ENCODE results near the gene DST.
A peak's percentile ranks its signal among the peaks of the same experiment; 100 is the strongest.
"Not testable (repeated sequence)": the region's sequence is repeated elsewhere in the genome, so short reads cannot be mapped to it uniquely, and the experiment has no call there.

DST gene

GRCh38 chr6:56567501-56567900, 75.2 kb downstream of the DST start:
- DNase-seq, result no peak

GRCh38 chr6:56562730-56563129, 80.0 kb downstream of the DST start:
- DNase-seq, result not testable (repeated sequence)

GRCh38 chr6:56556751-56557540, 85.7 kb downstream of the DST start:
- no peak for DNase-seq

DNA sequence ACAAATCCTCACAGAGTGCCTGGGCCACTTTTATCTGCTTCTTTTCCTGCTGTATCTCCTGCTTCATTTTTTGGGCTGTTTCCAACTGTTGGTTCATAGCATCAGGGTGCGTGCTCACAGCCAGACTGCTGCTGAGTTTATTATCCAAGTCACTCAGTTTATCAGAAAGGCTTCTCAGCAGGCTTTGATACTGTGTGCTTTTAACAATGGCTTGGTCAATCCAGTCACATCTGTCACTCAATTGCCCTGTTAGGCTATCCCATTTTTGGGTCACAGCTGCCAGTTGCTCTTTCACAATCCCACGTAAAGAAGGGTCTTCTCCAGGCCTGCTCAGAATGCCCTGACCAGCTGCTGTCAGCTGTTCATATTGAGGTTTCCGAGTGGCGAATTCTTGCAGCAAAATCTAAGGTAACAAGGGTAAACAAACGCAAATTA, 87.2 kb downstream of the DST start:
- DNase-seq, result no peak

GRCh38 chr6:56552187-56553130, 90.2 kb downstream of the DST start:
- no peak for DNase-seq

DNA sequence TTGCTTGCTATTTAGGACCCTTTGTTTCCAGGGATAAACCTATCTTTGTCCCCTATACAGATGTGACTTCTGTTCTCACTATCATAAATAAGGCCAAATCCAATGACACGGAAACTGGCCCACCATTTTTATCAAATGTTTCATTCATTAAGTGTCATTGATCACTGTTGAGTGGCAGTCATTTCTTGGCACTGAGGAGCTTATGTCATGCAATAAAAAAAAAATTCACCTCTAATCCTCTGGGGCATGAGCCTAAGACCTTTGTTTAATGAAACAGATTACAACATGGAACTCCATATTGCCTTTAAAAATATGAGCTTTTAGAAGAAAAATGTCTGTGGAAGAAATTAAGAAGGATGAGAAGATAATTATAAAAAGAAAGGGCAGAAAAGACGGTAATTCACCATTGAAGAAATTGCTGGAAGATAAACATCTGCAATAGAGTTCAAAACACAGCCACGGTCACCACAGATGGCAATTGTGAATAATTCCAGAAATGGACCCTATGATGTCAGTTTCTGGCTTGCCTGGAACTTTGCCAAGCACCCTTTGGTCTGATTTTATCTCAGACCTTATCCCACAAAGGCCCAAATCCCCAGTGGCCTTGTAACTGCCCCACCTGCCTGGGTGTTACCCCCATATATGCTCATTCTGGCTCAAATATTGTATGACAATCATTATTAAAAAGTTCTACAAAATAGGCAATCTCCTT, 91.1 kb downstream of the DST start:
- DNase-seq, result no peak

DNA sequence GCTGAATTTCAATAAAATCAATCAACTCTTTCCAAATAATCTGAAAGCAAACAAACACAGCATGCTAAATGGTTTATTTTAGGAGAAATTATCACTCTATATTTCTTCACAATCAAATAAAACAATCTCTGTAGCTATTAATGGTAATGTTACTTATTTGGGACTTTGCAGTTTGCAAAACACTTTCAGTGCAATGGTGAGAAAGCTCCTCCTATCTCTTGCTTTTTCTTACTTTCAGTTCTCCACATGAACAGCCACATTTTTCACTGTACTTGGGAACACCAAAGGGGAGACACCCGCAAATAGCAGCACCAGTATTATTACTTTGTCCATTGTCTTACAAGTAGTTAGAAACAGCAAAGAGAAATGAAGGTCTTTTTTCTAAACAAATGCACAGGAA, 92.4 kb downstream of the DST start:
- no peak for DNase-seq

- DNase-seq, result no peak
These were observed 93.7 kb downstream of the DST start for GRCh38 chr6:56549014-56549413.

GRCh38 chr6:56547687-56548086, 95.0 kb downstream of the DST start:
- no peak for DNase-seq

GRCh38 chr6:56542364-56543331, 100.0 kb downstream of the DST start:
- DNase-seq, result peak; percentile 66

- DNase-seq, result no peak
These were observed 100.8 kb downstream of the DST start for GRCh38 chr6:56541741-56542360.

DNA sequence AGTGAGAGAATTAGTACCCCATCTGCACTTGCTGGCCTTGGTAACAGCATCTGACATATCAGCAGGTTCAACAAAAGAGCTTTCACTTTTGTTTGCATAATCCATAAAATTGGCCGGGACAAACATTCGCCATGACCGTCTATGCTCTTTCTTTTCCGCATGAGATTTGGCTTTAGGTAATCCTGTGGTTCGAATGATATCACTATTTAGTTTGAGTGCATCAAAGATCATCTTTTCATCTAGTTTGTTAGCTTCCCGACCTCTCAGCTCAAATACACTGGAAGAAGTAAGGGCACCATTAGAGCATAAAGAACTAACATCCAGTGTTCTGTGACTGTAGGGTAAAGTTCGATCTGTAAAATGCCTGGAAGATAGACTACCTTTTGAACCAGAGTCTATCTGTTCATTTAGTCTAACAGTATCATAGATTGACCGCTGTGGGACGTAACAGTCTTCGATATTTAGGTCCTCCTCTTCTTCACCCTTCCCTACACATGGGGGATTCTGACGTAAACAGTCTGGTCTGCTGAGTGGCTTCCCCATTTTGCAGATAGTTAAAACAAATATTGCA, 101.6 kb downstream of the DST start:
- no peak for DNase-seq

DNA sequence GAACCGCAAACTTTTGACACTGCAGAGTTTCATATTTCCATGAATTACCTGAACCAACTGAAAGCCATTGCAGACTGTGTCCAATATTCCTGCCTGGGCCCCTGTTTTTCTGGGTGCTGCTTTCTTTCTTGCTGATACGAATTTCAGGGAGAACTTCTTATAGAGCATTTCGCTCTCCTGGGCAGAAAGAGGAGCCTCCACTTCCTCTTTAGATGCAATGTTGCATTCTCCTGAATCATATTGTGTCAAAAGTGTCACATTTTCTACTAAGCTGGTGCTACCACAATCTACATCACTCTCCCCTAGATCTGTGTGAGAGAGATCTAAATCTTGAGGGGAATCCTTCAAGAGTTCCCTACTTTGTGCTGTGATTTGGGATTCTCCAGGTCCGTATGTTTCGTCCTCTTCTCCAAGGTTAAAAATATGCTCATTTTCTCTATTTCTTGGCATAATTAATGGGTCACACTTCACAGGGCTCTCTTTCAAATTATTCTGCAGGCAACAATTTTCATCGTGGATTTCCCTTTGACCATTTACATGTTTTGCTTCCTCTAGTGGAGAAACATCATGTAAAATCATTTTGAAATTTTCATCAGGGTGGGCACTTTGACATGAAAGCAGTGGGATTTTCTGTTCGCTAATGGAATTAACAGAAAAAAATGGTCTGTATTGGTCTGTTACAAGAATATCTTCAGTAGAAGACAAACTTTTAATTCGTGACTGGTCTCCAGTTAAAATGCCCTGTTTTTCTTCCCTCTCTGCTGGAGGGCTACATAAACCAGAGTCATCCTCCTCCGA, 102.3 kb downstream of the DST start:
- no peak for DNase-seq

GRCh38 chr6:56539527-56540105, 103.1 kb downstream of the DST start:
- DNase-seq, result no peak

- DNase-seq, result no peak
These were observed 103.8 kb downstream of the DST start for GRCh38 chr6:56538851-56539250.

DNA sequence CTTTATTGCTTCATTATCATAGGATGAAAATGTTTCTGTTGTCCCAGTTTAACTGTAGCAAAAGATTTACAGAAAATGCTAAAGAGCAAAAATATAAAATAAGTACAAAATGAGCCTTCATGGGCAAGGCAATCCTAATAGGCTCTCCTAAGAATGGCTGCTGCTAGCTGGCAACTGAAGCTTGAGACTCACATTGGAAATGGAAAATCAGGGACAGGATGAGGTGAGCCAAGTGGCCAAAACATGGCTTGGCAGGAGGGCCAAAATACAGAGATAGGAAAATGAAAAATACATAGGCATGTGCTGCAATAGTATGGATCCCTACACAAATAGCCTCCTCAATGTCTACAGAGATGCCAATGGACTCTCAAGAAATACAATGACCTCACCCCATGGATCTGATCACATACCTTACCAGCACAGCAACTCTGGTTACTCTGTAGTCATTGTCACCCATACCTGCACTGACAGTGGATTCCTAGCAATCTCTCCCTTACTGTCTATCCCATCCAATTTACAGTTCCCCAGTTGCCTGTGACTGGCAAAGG, 105.4 kb downstream of the DST start:
- DNase-seq, result no peak

GRCh38 chr6:56536536-56536935, 106.2 kb downstream of the DST start:
- no peak for DNase-seq

GRCh38 chr6:56535626-56536025, 107.1 kb downstream of the DST start:
- DNase-seq, result no peak

- no peak for DNase-seq
These were observed 107.8 kb downstream of the DST start for GRCh38 chr6:56534680-56535419.

All from NCI-H2171 (cell line).